ENCODE data around the gene BCAS3. TPM values are rescaled to one million over a fixed set of nuclear protein-coding genes. Genes with fewer than 3 reads are reported as not detected.

BCAS3 gene
- total RNA-seq, 1 experiment from 2014 or later = 8.0 TPM

- no peak for DNase-seq (ENCODE audit: low read depth)
These were observed 507.7 kb downstream of the BCAS3 start for GRCh38 chr17:61185385-61185784.

DNA sequence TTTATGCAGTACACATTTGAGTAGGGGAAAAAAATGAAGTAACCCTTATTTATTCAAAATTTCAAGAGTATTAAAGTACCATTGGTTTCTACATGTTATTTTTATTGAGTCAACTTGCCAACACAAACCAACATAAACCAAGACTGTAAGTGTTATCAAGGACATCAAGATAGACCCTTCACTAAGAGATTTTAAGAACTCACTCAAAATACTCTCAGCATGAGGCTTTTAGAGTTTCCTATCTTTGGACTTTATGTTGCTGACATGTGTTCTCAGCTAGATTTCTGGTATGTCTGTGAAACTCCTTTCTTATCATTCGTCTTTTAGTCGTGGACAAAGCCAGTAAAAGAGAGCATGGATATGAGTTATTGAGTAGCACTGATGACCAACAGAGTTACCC is 509.4 kb downstream of the BCAS3 start:
- DNase-seq (ENCODE audit: low read depth) = no peak

GRCh38 chr17:61188081-61188480 is 510.4 kb downstream of the BCAS3 start:
- no peak for DNase-seq (ENCODE audit: low read depth)

DNA sequence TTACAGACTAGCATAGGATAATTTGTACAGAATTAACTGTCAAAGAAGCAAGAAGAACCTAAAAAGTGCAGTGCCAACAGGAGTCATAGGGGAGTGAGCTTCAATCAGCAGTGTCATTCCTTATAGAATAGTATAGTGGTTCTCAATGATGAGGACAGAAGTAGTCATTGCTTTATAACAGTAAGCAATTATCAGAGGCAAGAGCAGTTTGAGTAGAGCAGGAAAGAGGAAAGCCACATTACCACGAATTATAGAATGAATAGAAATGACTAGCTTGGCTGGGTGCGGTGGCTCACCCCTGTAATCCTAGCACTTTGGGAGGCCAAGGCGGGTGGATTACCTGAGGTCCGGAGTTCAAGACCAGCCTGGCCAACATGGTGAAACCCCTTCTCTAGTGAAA is 512.3 kb downstream of the BCAS3 start:
- no peak for DNase-seq (ENCODE audit: low read depth)

DNA sequence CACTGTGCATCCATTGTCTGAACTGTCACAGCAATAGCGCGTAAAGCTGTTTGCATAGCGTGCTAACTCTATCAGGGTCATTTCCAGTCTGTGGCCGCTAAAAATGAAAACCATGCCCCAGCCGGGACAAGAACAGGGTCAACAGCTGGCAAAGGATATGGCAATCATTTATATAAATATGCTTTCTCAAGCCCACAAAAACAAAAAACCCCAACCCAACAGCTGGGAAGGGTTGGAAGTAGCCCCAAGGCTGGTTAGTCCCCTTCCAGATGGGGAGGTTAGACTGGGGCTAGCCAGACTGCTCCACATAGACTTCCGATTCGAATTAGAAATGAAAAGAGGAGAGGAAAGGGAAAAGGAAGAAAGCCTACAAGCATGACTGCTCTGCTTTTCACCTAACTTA is 518.7 kb downstream of the BCAS3 start:
- no peak for DNase-seq (ENCODE audit: low read depth)

GRCh38 chr17:61196799-61197198 is 519.1 kb downstream of the BCAS3 start:
- no peak for DNase-seq (ENCODE audit: low read depth)

DNA sequence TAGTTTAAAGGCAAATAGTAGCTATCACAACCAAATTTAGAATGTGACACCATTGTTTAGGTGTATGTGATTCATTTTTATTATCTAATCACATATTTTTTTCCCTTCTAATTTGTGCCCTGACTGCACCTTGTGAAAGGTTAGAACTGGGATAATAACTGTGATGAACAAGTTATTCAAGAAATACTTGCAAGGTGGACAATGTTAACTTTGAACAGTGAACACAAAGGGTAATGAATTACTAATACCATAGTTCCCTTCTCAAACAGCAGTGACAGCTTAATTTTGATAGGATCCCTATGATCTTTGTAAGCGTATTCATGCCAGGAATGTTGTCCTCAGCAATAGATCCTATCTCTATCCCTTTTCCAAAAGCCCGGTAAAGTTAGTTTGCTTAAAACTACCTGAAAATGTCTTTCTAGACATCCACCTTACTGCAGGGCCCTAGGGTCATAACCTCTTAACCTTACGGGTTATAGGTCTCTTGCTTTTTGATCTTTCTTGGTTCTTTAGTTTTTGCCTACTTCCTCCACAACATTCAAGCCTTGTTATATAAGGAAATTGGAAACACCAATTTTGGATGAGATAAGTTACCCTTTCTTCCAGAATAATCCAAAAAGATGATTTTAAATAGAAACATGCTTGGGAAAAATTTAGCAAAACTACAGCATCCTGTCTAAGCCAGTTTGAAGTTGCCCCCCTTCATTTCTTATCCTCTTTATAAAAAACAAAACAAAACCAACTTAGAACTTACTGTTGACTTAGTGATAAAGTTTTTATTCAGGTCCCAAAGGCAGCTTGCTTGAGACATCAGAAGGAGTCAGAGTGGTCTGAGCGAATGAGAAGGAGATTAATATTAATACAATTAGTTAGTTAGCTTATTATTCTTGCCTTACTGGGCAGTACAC is 522.0 kb downstream of the BCAS3 start:
- DNase-seq (ENCODE audit: low read depth) = no peak

DNA sequence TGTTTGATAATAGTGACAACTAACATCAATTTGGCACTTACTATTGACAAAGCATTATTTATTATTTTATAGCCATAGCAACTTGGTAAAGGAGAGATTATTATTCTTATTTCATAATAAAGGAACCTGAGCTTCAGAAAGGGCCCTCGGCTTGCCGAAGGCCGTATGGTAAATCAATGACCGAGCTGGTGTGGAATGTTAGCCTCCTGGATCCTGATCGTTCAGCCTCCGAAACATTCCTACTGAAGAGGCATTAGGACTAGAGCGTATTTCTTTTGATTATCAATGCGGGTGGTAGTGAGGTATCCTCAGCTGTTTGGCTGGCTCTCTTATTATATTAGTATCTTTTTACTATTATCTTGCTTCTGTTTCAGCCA is 522.7 kb downstream of the BCAS3 start:
- no peak for DNase-seq (ENCODE audit: low read depth)

- peak; percentile 64 for DNase-seq (ENCODE audit: low read depth)
These were observed 523.6 kb downstream of the BCAS3 start for GRCh38 chr17:61201211-61201610.

DNA sequence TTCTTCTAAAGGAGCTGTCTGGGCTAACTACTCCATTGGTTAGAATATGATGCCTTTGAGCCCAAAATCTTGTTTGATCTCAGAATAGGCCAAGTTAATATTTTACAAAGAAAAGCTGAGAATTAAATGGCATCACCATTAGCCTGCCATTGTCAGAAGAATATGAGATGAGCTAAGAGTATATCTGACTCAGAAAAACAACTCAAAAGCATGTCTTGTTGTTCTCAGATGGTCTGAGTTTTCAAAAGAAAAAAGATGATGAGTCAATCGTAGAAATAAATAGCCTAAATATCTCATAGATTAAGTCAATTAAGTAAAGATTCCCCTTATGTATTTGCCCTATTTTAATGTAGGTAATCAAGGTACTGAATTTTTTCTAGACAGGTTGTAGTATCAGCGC is 524.9 kb downstream of the BCAS3 start:
- no peak for DNase-seq (ENCODE audit: low read depth)

DNA sequence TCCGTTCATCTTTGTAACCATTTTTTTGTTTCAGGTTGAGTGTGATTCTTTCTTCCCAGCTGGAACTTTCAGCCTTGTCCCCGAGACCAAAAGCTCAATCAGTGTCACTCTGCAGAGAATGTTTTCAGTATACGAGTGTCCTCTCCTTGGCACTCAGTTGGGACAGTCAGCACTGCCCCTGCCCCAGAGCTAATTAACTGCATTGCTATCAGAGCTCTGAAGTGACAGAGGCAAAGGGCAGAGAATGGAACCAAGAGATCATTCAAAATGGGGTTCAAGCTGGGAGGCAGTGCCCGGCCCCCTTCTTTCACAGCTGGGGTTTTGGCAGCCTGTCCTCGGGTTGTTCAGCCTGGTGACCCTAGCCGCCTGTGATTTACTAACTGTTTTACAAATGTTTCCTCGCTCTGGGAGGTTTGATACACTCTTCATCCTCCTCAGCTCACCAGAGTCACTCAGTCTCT is 526.0 kb downstream of the BCAS3 start:
- no peak for DNase-seq (ENCODE audit: low read depth)

DNA sequence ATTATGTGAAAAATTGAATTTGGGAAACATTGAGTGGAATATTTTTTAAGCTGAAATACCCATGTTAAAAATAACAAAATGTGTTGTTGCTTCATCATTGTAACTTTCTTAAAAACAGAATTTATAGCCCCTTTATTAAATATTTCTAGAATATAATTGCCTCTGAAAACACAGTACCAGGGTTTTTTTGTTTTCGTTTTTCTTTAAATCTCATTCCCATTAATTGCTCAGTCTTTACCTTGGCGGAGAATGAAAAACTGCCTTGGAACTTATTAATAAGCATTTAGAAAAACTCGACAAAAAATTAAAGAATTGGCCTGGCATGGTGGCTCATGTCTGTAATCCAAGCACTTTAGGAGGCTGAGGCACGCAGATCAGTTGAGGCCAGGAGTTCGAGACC is 526.8 kb downstream of the BCAS3 start:
- no peak for DNase-seq (ENCODE audit: low read depth)

- DNase-seq (ENCODE audit: low read depth) = no peak
These were observed 527.8 kb downstream of the BCAS3 start for GRCh38 chr17:61205401-61205800.

- DNase-seq (ENCODE audit: low read depth) = peak; percentile 18
These were observed 528.3 kb downstream of the BCAS3 start for GRCh38 chr17:61205931-61206330.

DNA sequence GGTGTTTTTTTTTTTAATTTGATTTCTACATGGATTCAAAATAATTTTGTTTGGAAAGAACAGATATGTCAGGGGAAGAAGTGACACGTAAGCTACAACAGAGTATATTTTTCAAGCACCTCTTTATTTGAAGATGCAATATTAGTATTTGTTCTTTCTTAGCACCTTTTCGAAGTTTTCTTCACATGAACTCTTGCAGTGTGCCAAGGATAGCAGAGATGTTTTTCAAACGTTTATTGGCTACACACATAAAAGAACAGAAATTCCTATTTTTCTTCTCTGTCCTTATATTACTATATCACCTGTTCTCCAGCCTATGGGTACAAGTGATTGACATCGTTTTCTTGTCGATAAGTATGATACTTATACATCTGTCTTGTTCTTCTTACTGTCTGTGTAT is 529.3 kb downstream of the BCAS3 start:
- no peak for DNase-seq (ENCODE audit: low read depth)

GRCh38 chr17:61208301-61209105 is 530.9 kb downstream of the BCAS3 start:
- DNase-seq (ENCODE audit: low read depth) = no peak

DNA sequence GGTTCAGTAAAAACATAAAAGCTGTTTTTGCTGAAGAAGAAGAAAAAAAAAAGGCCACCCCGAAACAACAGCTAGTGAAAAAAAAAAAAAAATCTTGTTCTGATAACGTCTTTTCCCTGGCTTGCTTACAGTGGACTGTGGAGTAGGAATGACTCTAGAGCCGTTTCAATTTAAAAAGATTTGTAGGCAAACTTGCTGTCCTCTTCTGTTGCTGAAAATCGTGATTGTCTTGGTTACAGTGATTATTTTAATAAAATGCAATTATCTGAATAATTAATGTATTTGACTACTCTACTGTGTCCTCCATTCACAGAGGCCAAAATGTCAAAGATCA is 531.4 kb downstream of the BCAS3 start:
- no peak for DNase-seq (ENCODE audit: low read depth)

DNA sequence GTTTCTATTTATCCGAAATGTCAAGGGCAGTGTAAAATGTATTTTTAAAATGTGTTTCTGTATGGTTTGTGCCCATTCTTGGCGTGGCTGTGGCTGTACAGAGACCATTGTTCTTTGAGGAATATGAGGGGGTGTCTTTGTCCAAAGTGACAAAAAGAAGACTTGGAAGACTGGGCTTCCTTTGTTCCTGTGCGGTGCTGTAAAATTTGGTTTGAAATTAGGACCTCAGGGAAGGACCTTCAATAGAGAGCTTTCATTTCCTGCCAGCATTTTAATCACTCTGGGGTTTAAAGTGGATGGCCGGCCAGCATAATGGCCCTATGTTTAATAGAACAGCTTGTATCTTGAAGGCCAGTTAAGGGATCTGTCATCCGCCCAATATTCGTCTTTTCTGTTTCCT is 531.9 kb downstream of the BCAS3 start:
- DNase-seq (ENCODE audit: low read depth) = no peak

GRCh38 chr17:61211236-61211635 is 533.6 kb downstream of the BCAS3 start:
- no peak for DNase-seq (ENCODE audit: low read depth)

- no peak for DNase-seq (ENCODE audit: low read depth)
These were observed 535.0 kb downstream of the BCAS3 start for GRCh38 chr17:61212655-61213054.

DNA sequence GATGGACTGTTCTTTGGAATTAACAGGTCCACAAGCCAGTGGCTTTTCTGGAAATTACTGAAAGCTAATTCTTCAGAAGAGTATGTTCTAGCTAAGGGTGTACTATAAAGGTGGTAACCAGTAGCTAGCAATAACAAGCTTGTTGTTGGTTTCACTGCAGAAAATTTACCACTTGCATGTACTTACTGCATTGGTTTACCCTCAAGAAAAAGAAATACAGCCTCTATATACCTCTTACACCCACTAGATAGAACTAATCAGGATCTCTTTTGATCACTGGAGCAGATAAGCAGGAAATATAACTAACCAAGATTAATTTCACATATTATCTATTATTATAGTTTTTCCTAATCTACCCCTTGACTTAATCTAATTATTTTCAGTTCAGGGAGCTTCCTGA is 537.1 kb downstream of the BCAS3 start:
- no peak for DNase-seq (ENCODE audit: low read depth)

GRCh38 chr17:61216066-61216465 is 538.4 kb downstream of the BCAS3 start:
- no peak for DNase-seq (ENCODE audit: low read depth)

All from HT1080 (cell line).